PFSK-1 (cell line): ENCODE measurements around the gene DGKI.

ENCODE experiments used
- FOXP2 ChIP-seq: optimal IDR thresholded peaks from 2 replicates; pipeline ENCODE3; 2011; ENCODE audit warnings: borderline replicate concordance, control low read depth, inconsistent platforms; ENCODE audit not compliant: insufficient read depth; ENCODE audit errors: extremely low read length, extremely low read depth
- POLR2AphosphoS5 ChIP-seq: IDR thresholded peaks from 2 replicates; pipeline ENCODE4 v1.6.1; 2012; ENCODE audit warnings: low read depth, mild to moderate bottlenecking, control low read depth, low read length, moderate library complexity
- SIN3A ChIP-seq: IDR thresholded peaks from 2 replicates; pipeline ENCODE4 v1.6.1; 2012; ENCODE audit warnings: mild to moderate bottlenecking, low read length, moderate library complexity, borderline replicate concordance; ENCODE audit not compliant: insufficient read depth
- TAF1 ChIP-seq: IDR thresholded peaks from 2 replicates; pipeline ENCODE4 v1.6.1; 2012; ENCODE audit warnings: low read length, control low read depth, borderline replicate concordance; ENCODE audit not compliant: insufficient read depth
- TF ChIP-seq, protein P1 (sequence below), 2 experiments: IDR thresholded peaks; 2 replicates each; pipeline versions ENCODE4 v1.6.1 to v1.8.0; 2011 to 2012; ENCODE audit warnings: low read depth in 2 of 2, low read length in 2 of 2, control low read depth in 1 of 2, inconsistent platforms in 1 of 2, mild to moderate bottlenecking in 1 of 2, moderate library complexity in 1 of 2; ENCODE audit not compliant: insufficient read depth in 1 of 2

The DGKI gene

GRCh38 chr7:137704723-137705122, 142.1 kb downstream of the DGKI start:
- TF ChIP-seq FOXP2, result no peak
- TF ChIP-seq POLR2AphosphoS5, result no peak
- TF ChIP-seq, protein P1, sequence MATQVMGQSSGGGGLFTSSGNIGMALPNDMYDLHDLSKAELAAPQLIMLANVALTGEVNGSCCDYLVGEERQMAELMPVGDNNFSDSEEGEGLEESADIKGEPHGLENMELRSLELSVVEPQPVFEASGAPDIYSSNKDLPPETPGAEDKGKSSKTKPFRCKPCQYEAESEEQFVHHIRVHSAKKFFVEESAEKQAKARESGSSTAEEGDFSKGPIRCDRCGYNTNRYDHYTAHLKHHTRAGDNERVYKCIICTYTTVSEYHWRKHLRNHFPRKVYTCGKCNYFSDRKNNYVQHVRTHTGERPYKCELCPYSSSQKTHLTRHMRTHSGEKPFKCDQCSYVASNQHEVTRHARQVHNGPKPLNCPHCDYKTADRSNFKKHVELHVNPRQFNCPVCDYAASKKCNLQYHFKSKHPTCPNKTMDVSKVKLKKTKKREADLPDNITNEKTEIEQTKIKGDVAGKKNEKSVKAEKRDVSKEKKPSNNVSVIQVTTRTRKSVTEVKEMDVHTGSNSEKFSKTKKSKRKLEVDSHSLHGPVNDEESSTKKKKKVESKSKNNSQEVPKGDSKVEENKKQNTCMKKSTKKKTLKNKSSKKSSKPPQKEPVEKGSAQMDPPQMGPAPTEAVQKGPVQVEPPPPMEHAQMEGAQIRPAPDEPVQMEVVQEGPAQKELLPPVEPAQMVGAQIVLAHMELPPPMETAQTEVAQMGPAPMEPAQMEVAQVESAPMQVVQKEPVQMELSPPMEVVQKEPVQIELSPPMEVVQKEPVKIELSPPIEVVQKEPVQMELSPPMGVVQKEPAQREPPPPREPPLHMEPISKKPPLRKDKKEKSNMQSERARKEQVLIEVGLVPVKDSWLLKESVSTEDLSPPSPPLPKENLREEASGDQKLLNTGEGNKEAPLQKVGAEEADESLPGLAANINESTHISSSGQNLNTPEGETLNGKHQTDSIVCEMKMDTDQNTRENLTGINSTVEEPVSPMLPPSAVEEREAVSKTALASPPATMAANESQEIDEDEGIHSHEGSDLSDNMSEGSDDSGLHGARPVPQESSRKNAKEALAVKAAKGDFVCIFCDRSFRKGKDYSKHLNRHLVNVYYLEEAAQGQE (IDR thresholded peaks at IDR 0.05; ENCODE audit: insufficient read depth in 1 of 2, low read depth in 2 of 2, low read length in 2 of 2), result no peak
- TF ChIP-seq TAF1, result no peak
- TF ChIP-seq SIN3A, result no peak

- no peak for TF ChIP-seq TAF1
- TF ChIP-seq, protein P1 (IDR thresholded peaks at IDR 0.05; ENCODE audit: insufficient read depth in 1 of 2, low read depth in 2 of 2, low read length in 2 of 2), result no peak
- TF ChIP-seq SIN3A, result no peak
- no peak for TF ChIP-seq POLR2AphosphoS5
- TF ChIP-seq FOXP2, result no peak
Measured at GRCh38 chr7:137703291-137704010, 143.3 kb downstream of the DGKI start.

- TF ChIP-seq, protein P1 (IDR thresholded peaks at IDR 0.05; ENCODE audit: insufficient read depth in 1 of 2, low read depth in 2 of 2, low read length in 2 of 2), result no peak
- TF ChIP-seq SIN3A, result no peak
- no peak for TF ChIP-seq FOXP2
- no peak for TF ChIP-seq TAF1
- TF ChIP-seq POLR2AphosphoS5, result no peak
Measured at GRCh38 chr7:137696988-137697387, 149.8 kb downstream of the DGKI start.

DNA sequence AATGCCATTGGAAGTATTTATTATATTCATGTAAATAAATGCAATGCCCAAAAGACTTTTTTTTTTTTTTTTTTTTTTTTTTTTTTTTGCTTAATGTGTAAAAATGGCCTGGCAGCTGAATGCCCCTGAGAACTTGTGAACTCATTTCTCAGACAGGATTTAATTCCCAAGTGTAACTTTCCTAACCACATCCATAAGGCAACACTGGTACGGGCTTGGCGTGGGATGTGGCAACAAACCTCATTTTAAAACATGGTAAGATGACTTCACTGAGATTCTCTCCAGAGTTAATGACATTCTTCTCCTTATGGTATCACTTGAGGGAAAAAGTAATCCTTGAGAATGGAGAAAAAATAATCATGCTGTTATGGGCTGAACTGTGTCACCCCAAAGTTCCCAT, 150.4 kb downstream of the DGKI start:
- TF ChIP-seq FOXP2 (no peak), POLR2AphosphoS5 (no peak), TAF1 (no peak), SIN3A (no peak)
- TF ChIP-seq, protein P1 (IDR thresholded peaks at IDR 0.05; ENCODE audit: insufficient read depth in 1 of 2, low read depth in 2 of 2, low read length in 2 of 2), result no peak

DNA sequence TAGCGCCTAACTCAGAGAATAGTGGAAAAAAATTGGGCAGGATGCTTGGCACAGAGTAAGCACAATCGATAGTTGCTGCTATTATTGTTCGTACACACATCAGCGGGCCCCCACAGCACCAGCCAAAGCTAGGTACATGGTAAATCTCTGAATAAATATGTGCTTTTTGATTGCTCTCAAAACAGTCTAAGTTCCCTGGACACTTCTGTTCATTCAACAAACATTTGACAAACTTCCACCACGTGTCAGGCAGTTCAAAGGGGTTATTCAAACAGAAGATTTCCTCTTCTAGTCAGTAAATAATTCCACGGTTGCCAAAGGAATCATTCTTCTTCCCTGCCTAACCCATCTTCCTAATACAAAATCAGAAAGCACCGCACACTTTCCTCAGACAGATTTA, 150.8 kb downstream of the DGKI start:
- no peak for TF ChIP-seq FOXP2
- no peak for TF ChIP-seq TAF1
- TF ChIP-seq SIN3A, result no peak
- TF ChIP-seq, protein P1 (IDR thresholded peaks at IDR 0.05; ENCODE audit: insufficient read depth in 1 of 2, low read depth in 2 of 2, low read length in 2 of 2), result no peak
- TF ChIP-seq POLR2AphosphoS5, result no peak
